Hippocampal formation (tissue), 2 donors: Measurements from ENCODE around the gene POLL.

Experiments
- DNase-seq, 2 donors: peaks; one replicate each; lab custom pipeline; 2025; lab: John Stamatoyannopoulos, UW

Gene POLL

DNA sequence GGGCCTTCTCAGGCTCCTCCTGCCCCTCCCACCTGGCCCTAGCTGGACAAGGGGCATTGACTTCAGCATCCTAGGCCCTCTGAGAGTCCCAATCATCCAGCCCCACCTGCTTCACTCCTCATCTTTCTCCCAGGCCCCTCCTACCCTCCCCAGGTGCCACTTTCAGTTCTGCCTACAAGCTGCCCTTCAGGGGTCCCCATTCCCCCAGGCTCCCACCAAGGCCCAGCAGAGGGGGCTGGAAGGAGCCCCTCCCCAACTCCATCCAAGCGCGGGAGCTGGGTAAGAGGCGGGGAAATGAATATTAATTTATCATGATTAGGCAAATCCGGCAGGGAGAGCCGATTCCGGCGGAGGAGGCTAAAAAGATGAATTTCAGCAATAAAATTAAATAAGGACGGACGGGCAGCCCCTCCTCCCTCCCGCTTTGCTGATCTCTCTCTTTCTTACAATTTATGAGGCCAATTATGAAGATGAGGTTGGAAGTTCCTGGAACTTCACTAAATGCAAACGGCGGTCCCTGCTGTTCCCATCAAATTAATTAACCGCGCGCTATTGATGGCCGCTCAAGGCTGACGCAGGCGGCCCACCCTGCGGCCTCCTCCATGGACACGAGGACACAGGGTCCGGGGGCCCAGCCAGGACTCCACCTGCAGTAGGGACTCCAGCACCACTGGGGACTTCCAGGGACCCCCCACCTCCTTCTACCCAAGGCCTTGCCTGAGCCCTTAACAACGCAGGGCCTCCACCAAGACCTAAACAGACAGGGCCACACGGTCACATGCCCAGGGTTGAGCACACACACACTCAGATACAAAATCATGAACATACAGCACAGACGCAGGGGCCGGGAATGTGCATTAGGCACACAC is 13.9 kb downstream of the POLL start:
- no peak for DNase-seq

GRCh38 chr10:101572785-101573184 is 15.3 kb downstream of the POLL start:
- DNase-seq = no peak

DNA sequence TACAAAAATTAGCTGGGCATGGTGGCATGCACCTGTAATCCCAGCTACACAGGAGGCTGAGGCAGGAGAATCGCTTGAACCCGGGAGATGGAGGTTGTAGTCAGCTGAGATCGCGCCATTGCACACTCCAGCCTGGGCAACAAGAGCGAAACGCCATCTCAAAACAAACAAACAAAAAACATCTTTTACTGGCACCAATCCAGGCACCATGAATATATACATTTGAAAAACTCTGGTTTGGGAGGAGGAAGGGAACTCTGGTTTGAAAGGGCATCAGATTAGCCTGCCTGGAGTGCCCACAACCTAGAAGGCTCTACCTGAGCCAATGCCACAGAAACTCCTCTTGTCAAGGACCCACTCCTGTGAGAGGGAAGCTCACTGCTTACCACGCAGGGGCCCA is 15.9 kb downstream of the POLL start:
- DNase-seq = no peak

DNA sequence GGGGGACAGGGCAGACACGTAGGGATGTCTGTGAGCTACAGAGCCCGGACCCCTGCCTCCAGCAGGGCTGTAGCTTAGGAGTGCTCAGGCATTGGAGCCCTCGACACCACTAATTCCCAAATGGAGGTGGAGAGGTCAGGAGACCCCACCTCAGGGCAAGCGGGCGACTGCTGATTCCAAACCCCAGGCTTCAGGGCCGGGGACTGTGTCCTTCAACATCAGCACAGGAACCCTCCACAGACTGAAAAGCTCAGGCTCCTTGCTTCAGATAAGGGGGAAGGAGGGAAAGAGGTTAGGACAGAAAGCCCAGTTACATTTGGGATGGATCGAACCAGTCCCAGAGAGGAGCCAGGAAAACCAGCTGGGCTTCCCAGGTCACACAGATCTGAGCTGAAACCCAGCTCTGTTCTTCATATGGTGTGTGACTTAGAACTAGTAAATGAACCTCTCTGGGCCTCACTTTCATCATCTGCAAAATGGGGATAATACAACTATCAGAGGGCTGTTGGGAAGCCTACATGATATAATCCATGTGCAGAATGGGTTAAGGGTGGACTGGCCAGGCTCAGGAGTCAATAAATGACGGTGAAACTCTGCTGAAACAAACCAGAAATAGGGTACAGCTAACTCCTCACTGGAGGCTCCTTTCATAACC is 16.7 kb downstream of the POLL start:
- no peak for DNase-seq

GRCh38 chr10:101570428-101571270 is 17.4 kb downstream of the POLL start:
- DNase-seq = no peak

GRCh38 chr10:101569622-101570427 is 18.2 kb downstream of the POLL start:
- peak; percentile 22 to 61 for DNase-seq

DNA sequence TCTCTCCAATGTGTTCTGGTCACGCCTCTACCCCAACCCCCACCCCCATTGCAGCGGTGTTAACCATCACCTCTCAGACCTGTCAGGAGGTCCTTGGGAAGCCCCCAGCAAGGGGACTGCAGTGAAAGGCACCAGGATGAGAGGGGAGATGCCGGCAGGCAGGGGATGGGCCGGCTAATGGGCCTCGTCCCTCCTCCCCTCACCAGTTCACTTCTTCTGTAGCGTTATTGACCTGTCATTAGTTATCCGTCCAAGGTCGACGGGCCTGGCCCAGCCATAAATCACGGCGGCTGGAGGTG is 18.8 kb downstream of the POLL start:
- DNase-seq = no peak

- DNase-seq = no peak
Observed at GRCh38 chr10:101568054-101568745, 19.9 kb downstream of the POLL start.

GRCh38 chr10:101567165-101568006 is 20.7 kb downstream of the POLL start:
- no peak for DNase-seq

DNA sequence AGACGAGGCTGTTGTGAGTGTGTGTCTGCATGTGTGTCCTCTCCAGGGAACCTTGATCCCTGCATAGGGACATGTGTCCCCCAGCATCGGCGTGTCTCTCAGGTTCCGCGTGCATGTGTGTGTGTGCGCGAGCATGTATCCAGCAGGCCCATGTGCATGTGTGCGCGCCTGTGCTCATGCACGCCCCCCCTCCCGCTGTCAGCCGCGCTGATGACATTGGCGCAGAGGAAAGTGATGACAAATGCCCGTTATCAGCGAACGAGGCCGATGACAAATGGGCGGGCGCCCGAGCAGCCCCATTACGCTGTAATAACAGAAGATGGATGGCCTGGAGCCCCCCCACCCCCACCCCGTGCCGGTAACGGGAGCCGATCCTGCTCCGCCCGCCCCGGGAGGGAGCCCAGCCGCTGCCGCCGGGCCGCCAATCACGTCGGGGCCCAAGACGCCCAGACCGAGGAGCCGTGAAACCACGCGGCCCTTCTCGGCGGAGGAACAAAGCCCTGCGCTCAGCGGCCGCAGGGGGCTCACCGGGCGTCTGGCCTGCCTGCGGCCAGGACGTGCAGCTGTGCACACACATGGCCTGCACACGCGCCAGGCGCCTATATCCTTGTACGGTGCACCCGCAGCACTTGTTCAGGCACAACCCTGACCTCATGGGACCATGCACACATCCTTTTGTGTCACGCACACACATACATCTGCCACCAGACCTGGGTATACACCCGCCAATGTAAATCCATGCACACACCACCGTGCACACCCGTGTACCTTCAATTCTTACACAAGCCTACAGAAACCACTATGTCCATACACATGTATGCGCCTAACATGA is 21.5 kb downstream of the POLL start:
- DNase-seq = no peak

DNA sequence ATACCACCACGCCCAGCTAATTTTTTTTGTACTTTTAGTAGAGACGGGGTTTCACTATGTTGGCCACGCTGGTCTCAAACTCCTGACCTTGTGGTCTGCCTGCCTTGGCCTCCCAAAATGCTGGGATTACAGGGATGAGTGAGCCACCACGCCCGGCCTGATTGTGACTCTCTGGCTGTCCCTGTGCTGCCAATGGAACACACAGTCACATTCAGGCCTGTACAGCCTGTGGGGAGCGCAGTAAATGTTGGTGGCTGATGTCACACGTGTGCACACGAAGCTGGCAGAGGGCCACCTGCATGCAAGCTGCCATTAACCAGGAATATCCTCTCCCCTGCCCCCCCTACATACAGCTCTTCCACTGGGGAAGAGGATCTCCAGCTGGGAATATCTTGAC is 22.1 kb downstream of the POLL start:
- no peak for DNase-seq

DNA sequence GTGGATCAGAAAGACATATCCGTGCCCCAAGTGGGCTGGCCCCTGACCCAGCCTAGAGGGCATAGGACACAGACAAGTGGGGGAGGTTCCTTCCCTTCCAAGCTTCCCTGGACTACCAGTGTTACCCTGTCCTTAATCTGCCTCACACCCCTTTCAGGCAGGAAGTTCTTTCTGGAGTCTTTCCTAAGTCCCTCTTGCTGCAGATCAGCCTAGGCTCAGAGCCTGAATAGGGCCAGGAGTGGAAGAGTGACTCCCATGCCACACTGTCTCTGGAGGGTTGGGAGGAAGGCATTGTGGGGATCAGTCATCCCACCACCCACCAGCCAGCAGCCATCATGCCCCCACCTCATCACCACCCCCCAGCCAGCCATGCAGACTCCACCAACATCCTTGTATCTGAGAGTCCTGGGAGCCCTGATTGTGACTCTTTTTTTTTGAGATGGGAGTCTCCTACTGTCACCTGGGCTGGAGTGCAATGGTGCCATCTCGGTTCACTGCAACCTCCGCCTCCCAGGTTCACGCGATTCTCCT is 22.6 kb downstream of the POLL start:
- DNase-seq = no peak

- no peak for DNase-seq
Observed at GRCh38 chr10:101564490-101564991, 23.5 kb downstream of the POLL start.

GRCh38 chr10:101563497-101564040 is 24.5 kb downstream of the POLL start:
- no peak for DNase-seq

DNA sequence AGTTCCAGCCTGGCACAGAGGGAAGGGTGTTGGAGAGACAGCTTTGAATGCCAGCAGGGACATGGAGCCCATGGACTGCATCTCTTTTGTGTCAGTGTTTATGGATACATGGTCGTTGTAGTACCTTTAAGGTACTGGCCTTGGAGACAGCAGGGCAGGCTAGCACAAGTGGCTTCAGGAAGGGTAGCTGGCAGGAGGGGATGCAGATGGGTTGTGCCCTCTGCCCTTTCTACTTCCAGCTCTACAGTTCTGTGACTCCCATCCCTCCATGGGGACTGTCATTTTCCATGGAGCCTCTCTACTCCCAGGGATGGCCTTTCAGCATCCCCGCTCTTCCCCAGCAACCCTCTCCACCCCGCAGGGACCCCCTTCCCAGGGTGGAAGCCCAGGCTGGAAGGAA is 25.1 kb downstream of the POLL start:
- no peak for DNase-seq

DNA sequence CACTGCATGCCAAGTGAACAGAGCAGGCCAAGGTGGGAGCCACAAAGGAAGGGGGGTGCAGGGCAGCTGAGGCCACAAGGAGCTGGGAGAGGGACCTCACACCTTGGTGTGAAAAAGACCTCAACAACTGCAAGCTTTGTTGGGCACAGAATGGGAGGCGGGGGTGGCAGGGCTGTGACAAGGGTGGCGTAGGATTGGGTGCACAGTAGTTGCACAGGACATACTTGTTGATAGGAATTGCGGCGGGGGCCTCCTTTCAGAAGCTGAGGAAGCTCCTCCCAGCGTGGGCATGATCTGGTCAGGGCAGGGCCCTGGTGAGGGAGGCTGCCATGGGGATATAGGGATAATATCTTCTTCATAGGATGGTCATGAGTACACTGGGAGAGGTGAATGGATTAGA is 25.8 kb downstream of the POLL start:
- no peak for DNase-seq

- DNase-seq = no peak
Observed at GRCh38 chr10:101561068-101561915, 26.8 kb downstream of the POLL start.
